Loucy (cell line): ENCODE results near the gene KLHL40.

Experiments
- H2AFZ ChIP-seq: fragments of 200-600 bp; sonication (generic); 2 replicates; pipeline ENCODE4 v1.6.0; 2016; ENCODE audit warnings: antibody characterized with exemption, mild to moderate bottlenecking, low read length, moderate library complexity
- H3F3A ChIP-seq: fragments of 200-600 bp; 2 replicates; pipeline ENCODE4 v1.6.0; 2016; ENCODE audit warnings: antibody characterized with exemption, low read depth, mild to moderate bottlenecking
- H3K27me3 ChIP-seq: fragments of 200-600 bp; sonication (generic); 2 replicates; pipeline ENCODE4 v1.6.1; 2014; ENCODE audit warnings: low read length, mild to moderate bottlenecking; ENCODE audit not compliant: insufficient read depth, poor library complexity, severe bottlenecking
- H3K36me3 ChIP-seq: fragments of 200-600 bp; sonication (generic); 2 replicates; pipeline ENCODE4 v1.6.1; 2016; ENCODE audit warnings: low read length; ENCODE audit not compliant: insufficient read depth
- H3K4me1 ChIP-seq: fragments of 200-600 bp; sonication (generic); 2 replicates; pipeline ENCODE4 v1.5.1; 2014; ENCODE audit warnings: low read length, mild to moderate bottlenecking; ENCODE audit not compliant: insufficient read depth, poor library complexity, severe bottlenecking
- H3K4me2 ChIP-seq: fragments of 200-600 bp; sonication (generic); 2 replicates; pipeline ENCODE4 v1.6.0; 2014; ENCODE audit warnings: antibody characterized with exemption, low read length, low read depth, mild to moderate bottlenecking; ENCODE audit not compliant: poor library complexity, severe bottlenecking
- H3K4me3 ChIP-seq: fragments of 200-600 bp; sonication (generic); 2 replicates; pipeline ENCODE4 v1.5.1; 2014; ENCODE audit warnings: low read length, mild to moderate bottlenecking, mixed read lengths; ENCODE audit not compliant: poor library complexity, severe bottlenecking
- H3K79me2 ChIP-seq: fragments of 200-600 bp; sonication (generic); 2 replicates; pipeline ENCODE4 v1.6.1; 2014; ENCODE audit warnings: low read length; ENCODE audit not compliant: insufficient read depth
- H3K9ac ChIP-seq: fragments of 200-600 bp; sonication (generic); 2 replicates; pipeline ENCODE4 v1.6.0; 2014; ENCODE audit warnings: mild to moderate bottlenecking, low read depth, low read length, moderate library complexity; ENCODE audit not compliant: poor library complexity, severe bottlenecking
- H3K9me2 ChIP-seq: fragments of 200-600 bp; sonication (generic); replicated peaks from 2 replicates; pipeline ENCODE4 v1.6.1; 2016; ENCODE audit warnings: low read depth, low read length, mixed read lengths
- H3K9me3 ChIP-seq: fragments of 200-600 bp; sonication (generic); 2 replicates; pipeline ENCODE4 v1.6.1; 2014; ENCODE audit warnings: mild to moderate bottlenecking, antibody characterized with exemption, low read length, low read depth; ENCODE audit not compliant: insufficient read depth
- H4K20me1 ChIP-seq: fragments of 200-600 bp; sonication (generic); 2 replicates; pipeline ENCODE4 v1.6.0; 2014; ENCODE audit warnings: antibody characterized with exemption, low read length, mild to moderate bottlenecking; ENCODE audit not compliant: insufficient read depth, poor library complexity, severe bottlenecking
- CTCF ChIP-seq: fragments of 200-600 bp; sonication (generic); conservative IDR thresholded peaks from 2 replicates; pipeline ENCODE4 v1.5.1; 2014; ENCODE audit warnings: mild to moderate bottlenecking, antibody characterized with exemption, low read length
- EZH2phosphoT487 ChIP-seq: fragments of 200-600 bp; IDR thresholded peaks from 2 replicates; pipeline ENCODE4 v1.6.1; 2018; ENCODE audit warnings: antibody characterized with exemption, mild to moderate bottlenecking, moderate library complexity, borderline replicate concordance

KLHL40 gene

GRCh38 chr3:42693530-42693930 is 8.2 kb downstream of the KLHL40 start:
- no peaks in the 10 kb centered on the region for H4K20me1 ChIP-seq
- H3K9me2 ChIP-seq = no peaks in the 10 kb centered on the region
- H3K9ac ChIP-seq = no peak overlapping the region
- no peaks in the 10 kb centered on the region for H3K9me3 ChIP-seq
- no peaks in the 10 kb centered on the region for H3K27me3 ChIP-seq
- H3F3A ChIP-seq = no peaks in the 10 kb centered on the region
- no peak overlapping the region for H3K4me2 ChIP-seq
- no peak overlapping the region for H3K4me3 ChIP-seq
- no peak for TF ChIP-seq CTCF
- no peak for TF ChIP-seq EZH2phosphoT487
- H2AFZ ChIP-seq = no peak overlapping the region
- no peaks in the 10 kb centered on the region for H3K79me2 ChIP-seq
- H3K36me3 ChIP-seq = no peaks in the 10 kb centered on the region
- H3K4me1 ChIP-seq = no peaks in the 10 kb centered on the region

- Histone ChIP-seq H4K20me1 (no peaks in the 10 kb centered on the region), H3K36me3 (no peaks in the 10 kb centered on the region), H3K4me3 (no peak overlapping the region), H3K27me3 (no peaks in the 10 kb centered on the region), H3K9me3 (no peaks in the 10 kb centered on the region), H3K9ac (no peak overlapping the region), H3K79me2 (no peaks in the 10 kb centered on the region), H3F3A (no peaks in the 10 kb centered on the region), H3K4me2 (no peak overlapping the region), H3K9me2 (no peaks in the 10 kb centered on the region), H2AFZ (no peak overlapping the region), H3K4me1 (no peaks in the 10 kb centered on the region)
- TF ChIP-seq CTCF = no peak
- TF ChIP-seq EZH2phosphoT487 = no peak
Observed at GRCh38 chr3:42694366-42694765, 9.0 kb downstream of the KLHL40 start.

GRCh38 chr3:42696356-42697288 is 11.3 kb downstream of the KLHL40 start:
- no peak for TF ChIP-seq CTCF
- TF ChIP-seq EZH2phosphoT487 = no peak
- Histone ChIP-seq H3K36me3 (no peaks in the 10 kb centered on the region), H3K9ac (no peak overlapping the region), H3K79me2 (no peaks in the 10 kb centered on the region), H3K9me2 (no peaks in the 10 kb centered on the region), H3K4me1 (no peaks in the 10 kb centered on the region), H3K4me2 (no peak overlapping the region), H3F3A (no peaks in the 10 kb centered on the region), H4K20me1 (no peaks in the 10 kb centered on the region), H3K4me3 (no peak overlapping the region), H2AFZ (no peak overlapping the region), H3K27me3 (no peaks in the 10 kb centered on the region), H3K9me3 (no peaks in the 10 kb centered on the region)
